Non-pigmented ciliary epithelial cell (primary cell): ENCODE results near the gene HDAC4.

Source experiments
- DNase-seq: peaks from one replicate; pipeline ENCODE4 v3.0.0-alpha.2; 2010; ENCODE audit warnings: low read depth

HDAC4 gene

DNA sequence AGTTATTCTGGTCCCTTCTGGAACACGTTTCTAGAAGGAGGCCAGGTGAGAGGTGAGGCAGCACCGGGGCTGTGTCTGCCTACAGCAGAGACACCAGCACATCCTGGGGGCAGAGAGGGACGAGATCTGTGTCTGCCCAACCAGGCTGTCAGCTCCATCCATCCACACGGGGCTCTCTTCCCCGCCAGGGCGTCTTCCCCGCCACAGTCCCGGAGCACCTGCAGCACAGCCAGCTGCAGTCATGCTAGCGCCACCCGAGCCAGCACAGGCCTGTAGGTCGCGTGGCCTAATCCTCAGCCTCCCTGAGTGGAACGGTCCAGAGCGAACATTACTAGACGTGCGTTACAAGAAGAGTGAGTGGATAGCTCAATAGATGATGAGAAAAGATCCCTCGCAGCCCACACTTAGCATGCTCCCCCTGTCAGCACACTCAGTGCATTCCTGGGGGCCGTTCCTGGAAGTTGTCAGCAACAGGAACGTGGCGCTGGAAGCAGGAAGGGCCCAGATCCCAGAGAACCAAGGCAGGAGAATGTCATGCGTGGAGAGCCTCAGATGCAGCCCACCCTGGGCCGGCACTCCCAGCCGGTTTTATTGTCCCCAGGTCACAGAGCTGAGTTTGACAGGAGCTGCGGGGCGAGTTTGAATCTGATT lies 374.0 kb downstream of the HDAC4 start:
- DNase-seq = no peak

DNA sequence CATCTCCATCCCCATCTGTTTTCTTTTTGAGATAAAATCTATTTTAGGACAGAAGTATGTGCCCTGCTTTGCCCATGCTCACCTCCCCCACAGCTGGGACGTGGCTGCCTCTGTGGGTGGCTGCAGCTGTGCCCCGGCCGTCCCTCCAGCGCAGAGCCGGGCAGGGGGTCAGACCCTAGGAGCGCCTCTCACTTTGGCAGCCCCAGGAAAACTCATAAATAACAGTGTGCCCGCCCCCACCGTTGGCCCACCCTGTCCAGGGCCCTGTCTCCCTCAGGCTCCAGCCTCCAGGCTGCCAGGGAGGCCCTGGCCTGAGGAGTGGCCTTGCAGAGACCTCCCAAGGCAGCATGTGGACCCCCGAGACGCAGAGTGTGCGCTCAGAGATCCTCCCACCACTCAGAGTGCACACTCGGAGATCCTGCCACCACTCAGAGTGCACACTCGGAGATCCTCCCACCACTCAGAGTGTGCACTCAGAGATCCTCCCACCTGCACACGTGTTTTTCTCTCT lies 374.8 kb downstream of the HDAC4 start:
- no peak for DNase-seq

DNA sequence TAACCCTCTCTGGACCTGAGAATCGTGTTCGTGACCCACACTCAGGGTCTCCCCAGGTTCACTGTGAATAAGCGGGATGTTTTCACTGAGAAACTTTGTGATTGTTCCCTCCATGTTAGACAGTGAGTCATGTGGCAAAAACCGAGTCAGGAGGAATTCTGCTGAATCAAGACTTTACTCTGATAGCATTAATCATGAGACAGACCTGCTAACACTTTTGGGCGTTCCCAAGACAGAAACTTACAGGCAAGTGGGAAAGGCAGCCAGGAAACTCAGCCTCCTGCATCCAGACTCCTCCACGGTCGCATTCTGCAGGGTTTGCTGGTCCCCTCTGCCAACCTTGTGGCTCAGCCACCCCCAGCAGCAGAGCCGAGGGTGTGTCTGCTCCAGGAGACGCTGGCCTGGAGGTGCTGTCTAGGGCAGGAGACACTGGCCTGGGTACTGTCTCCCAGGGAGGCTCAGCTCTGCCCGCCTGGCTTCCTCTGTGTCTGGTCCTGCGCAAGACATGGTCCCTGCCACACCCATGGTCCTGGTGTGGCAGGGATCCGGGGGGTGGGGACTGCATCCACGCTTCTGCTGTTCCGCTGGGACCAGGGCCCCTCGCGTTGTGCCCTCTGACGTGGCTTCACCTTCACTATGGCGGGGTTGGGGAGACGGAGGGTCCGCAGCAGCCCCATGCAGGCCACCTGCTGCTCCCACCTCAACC lies 375.6 kb downstream of the HDAC4 start:
- DNase-seq = peak; percentile 38

DNA sequence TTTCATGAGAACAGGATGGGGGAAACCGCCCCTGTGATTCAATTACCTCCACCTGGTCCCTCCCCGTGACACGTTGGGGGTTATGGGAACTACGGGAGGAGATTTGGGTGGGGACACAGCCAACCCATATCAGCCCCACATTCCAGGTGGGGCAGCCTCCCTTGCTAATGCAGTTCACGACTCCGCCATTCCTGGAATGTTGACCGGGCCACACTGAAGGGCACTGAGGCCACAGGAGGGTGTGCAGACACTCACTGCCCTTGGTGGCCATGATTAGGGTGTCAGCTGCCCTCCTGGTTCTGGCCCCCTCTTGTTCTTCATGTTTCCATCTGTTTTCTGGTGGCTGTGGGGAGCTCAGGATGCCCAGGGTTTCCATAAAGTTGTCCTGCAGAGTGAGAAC lies 376.6 kb downstream of the HDAC4 start:
- no peak for DNase-seq

DNA sequence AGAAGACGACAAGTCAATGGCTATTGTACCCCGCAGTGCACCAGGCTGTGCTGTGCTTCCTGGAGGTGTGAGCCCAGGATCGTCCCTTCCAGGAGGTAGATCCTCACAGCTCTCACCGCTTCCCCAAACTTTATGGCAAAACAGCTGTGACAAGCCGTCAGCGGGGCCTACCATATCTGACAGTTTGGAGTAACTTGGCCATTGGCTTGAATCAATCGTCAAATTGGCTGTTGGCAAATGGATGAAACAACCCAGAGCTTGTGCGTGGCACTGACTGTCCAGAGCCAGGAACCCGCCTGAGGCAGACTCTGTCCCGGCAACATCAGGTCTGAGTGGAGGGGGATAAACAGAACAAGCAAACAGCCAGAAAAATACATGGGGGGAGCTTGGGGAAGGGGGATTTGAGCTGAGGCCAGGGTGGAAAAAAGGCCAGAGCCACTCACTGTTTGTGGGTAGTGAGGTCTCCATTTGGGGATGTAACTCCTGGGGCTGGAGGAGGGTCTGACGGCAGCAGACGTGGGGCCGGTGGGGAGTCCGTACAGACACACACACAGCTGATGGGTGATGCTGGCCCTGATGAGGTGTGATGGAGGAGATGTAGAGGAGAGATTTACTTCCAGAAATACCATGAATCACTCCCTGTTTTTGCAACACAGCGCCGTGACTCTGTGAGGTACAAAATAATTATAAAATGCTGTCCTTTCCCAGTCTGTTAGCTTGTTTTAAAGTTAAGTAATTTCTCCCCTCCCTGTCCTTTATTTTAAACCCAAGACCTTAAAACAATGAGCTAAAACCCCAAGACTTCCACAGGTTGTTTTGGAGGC lies 378.2 kb downstream of the HDAC4 start:
- no peak for DNase-seq

DNA sequence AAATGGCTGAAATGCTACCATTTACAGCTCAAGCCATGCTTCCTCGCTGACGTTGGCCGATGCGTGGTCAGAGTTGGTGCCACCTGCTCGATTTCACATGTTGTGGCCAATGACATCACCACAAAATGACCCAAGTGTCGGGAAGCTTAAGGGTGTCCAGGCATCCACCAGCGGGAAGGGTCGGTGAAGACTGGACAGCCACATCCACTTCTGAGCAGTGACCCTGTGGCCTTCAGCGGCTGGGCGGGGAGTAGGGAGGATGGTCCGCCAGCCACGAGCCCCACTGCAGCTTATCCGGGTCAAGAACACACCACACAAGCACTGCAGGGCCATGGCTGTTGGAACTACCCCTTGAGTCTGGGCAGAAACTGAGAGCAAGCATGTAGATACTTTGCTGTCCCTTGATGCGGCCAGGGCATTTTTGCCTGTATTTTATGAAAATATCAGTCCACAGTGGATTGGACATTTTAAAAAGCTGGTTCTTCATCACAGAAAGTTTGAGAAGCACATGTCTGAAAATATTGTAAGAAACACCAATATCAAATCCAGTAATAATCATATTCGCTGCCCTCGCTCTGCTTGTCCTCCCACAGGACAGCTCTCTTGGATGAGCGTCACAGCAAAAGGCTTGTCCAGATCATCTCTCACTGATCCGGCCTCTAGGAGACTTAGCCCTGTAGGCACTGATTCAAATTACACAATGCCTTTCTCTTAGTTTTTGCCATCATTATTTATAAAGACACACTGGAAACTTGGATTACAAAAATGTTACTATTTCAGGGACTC lies 379.0 kb downstream of the HDAC4 start:
- no peak for DNase-seq

DNA sequence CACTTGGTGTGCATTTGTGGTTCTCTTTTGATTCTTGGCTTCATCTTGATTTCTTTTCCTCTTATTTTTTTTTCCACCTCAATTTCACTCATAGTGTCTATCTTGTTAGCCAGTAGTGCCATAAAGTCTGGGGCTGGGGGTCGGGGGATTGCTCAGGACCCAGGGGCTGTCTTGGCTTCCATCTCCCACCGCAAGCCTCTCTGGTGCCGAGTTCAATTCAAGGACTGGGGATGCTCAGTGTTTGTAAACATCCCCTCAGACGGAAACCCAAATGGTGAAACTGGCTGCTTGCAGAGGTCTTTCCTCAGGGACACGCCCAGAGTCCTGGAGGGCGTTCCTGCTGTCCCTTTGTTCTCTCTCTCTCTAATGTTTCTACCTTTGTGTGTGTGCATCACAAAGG lies 379.6 kb downstream of the HDAC4 start:
- no peak for DNase-seq

DNA sequence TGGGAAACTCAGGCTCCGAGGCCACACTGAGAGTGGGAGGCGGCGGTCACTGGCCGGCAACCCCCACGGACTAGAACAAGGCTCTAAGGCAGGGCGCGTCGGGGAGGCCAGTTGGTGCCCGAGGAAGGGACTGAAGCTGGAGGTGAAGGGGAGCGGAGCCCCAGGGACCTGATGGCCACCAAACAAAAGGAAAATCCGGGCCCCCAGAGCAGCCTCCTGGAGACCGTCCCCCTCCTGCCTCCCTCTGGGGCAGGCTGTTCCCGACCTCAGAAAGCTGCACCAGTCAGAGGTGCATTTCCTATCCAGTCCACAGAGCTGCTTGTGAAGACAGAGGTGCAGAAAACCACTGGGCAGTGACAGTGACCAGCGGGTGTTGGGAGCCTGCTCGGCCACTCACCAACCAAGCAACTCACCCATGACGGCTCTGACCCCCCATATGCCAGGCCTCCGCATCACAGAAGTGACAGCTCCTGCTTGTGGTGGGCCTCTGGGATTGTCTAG lies 380.2 kb downstream of the HDAC4 start:
- DNase-seq = no peak

DNA sequence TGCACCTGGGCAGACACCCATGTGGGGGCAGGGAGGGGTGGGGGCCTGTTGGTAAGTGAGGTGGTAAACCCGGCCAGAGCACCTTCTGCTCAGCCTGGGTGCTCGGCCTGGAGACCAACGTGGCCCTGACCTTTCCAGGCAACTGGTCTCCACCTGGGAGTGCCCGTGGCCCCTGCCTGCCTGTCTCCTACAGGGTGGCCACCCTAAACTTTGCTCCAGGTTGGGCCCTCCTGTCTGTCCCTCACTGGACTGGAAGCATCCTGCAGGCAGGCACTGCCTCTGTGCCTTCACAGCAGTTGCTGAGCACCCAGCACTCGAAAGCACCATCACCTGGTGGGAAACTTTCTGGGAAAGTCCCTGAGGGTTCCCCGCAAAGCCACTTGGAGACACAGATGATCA lies 381.6 kb downstream of the HDAC4 start:
- DNase-seq = no peak

DNA sequence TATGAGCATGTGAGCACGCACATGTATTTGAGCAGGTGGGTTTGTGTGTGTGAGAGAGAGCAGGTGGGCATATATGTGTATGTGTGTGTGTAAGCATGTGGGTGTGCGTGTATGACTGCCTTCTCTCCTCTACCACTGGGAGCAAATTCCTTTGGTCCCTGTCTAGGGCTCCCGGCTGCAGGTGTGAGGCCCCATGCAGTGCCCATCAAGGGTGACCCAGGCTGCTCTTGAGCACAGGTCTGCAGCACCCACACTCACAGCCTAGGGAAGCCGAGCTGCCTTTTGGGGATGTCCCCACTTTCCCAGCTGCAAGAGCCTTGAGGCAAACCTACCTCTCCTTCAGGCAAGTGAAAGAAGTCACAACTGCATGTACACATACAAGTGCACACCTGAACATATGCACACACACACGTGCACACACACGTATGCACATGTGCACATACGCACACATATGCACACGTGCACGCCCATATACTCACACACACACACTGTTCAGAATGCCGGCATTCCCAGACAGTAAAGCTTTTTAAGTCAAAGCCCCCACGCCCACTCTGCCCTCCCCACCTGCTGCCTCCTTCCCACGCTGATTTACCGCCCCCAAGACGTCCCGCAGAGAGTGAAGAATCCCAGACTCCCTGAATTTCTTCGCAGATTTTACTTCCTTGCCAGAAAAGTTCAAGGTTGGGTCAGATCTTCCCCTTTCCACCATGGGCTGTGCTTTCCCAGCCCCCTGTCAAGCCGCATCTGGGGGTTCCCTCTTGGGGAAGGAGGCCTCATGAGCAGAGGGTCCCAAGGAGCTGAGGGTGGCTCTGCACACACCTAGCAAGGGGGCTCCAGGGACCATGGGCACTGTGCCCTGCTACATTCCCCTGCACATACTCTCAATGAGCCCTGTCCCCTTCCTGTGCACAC lies 382.3 kb downstream of the HDAC4 start:
- DNase-seq = no peak

DNA sequence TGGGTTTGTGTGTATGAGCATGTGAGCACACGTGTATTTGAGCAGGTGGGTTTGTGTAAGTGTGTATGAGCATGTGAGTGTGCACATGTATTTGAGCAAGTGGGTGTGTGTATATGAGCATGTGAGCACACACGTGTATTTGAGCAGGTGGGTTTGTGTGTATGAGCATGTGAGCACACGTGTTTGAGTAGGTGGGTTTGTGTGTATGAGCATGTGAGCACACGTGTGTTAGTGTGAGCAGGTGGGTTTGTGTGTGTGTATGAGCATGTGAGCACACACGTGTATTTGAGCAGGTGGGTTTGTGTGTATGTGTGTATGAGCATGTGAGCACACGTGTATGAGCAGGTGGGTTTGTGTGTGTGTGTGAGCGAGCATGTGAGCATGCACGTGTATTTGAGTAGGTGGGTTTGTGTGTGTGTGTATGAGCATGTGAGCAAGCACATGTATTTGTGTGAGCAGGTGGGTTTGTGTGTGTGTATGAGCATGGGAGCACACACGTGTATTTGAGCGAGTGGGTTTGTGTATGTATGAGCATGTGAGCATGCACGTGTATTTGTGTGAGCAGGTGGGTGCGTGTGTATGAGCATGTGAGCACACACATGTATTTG lies 383.2 kb downstream of the HDAC4 start:
- DNase-seq = no peak

DNA sequence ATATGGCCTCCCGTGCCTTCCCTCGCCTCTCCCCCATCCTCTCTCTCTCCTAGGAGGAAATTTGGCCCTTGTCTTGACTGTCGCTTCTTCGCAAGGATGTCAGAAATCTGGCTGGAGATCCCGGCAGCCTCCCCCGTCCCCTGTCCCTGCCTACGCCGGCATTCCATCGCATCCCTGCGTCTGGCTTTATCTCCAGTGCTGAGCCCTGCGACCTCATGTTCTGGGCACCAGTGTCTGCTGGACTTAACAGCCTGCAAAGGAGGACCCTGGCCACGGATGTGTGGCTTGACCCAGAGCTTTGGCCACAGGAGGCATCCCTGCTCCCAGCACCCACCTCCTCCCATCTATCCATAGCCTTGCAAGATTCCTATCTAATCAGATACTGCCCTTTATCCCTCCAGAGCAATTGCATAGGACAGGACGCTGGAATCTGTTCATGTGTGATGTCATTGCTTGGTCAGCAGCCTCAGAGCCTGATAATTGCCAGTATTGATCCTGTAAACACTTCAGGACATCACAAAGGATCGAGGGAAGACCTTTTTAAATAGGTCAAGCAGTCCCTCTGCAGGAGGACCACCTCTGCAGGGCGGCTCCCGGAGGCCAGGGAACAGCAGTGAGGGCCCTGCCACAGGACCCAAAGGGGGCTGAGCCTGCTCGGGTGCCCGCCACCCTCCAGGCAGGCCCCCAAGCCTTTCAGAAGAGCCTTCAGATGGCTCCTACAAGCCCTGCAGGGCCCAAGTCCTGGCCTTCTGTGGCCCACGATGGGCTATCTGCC lies 384.7 kb downstream of the HDAC4 start:
- no peak for DNase-seq

DNA sequence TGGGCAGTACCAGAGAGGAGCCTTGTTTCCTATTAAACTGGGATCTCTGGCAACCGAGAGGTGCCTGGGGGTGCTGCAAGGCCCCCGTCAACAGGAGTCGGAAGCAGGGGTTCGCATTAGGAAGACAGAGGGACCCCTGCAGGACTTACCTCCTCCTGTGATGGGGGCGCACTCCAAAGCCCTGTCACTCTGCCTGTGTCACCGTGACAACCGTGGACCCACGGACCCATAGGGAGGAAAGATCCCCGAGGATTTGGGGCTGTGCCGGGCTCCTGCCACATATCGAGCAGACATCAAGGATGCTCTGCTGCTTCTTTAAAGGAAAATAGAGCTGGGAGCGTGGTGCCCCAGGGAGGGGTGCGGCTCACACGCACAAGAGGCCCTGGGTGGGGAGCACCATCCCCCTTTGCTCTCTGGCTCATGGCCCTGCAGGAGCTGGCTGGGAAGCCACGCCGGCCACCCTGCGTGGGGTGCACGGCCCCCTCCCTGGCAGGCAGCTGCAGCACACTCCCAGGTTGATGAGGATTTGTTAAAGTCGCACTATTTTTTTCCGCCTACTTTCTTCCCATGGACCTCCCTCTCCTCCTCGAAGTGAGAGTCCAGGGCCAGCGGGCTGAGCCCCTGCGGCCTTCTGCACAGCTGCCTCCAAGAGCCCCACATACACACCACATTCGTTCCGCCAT lies 385.5 kb downstream of the HDAC4 start:
- no peak for DNase-seq

DNA sequence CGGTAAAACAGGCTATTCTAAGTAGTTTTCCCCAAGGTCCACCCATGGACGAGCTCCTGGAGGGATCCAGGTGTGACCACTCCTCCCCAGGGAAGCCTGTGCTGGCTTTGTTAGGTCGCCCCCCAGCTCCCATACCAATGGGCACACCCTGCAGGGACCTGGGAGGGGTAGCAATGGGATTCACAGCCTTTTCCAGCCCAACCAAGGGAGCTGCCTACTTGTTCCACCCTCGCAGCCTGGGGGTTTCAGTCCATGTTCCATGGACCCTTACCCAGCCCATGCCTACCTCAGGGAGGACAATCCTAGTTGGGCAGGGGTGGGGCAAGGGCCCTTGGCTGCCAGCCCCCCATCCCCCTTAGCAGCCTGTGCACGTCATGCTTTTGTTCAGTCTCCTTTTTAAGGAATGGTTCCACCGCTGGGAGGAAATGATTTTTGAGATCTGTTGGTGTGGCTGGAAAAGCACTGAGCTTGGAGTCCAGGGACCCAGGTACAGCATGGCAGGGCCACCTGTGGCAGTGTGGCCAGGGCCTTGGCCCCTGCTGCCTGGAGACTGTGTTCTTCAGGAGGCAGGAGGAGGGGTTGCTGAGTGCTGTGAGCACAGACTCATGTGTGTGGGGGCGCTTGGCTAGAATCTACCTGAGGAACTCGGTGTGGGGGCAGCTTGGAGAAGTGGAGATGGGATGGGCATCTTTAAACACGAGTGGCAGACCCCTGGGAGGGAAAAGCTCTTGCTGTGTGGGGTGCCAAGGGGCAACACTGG lies 386.2 kb downstream of the HDAC4 start:
- no peak for DNase-seq

DNA sequence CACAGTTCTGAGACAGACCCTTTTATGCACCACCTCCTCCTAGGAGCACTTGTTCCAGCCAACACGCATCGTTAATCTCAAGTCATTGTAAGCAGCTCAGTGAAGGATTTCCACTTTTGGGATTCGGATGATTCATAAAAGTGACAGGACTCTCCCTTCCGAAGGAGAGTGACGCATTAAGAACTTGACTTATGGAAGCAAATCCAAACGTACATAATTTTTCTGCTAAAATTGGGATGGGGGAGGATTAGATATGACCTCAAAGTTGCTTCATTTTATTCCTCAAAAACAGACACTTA lies 387.2 kb downstream of the HDAC4 start:
- DNase-seq = no peak

DNA sequence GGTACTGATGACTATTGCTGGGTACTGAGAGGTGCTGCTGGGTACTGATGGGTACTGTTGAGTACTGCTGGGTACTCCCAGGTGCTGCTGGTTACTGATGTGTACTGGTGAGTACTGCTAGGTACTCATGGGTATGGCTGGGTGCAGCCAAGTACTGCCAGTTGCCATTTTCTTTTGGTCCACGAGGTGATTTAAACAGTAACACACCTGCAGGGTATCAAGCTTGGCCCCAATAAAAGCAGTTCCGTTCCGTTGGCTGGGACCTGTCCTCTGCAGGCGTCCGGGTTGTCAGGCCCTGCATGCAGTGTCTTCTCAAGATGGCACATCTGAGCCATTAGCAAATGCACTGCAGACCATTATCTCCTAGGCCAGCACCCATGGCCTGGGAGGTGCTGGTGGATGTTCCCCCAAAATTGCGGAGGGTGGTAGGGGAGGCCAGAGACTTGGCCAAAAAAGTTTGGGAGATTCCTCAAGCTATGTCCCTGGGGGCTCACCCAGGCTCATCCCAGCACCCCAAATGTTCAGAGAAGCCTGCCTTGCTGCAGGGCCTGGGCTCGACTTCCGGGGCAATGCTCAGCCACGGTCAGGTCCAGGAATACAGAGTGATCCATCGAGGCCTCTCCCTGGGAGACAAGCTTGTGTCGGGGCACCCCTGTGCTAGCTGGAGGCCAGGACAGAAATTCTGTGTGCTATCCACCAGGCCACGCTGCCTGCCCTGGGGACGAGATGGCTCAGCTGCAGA lies 387.7 kb downstream of the HDAC4 start:
- DNase-seq = no peak

DNA sequence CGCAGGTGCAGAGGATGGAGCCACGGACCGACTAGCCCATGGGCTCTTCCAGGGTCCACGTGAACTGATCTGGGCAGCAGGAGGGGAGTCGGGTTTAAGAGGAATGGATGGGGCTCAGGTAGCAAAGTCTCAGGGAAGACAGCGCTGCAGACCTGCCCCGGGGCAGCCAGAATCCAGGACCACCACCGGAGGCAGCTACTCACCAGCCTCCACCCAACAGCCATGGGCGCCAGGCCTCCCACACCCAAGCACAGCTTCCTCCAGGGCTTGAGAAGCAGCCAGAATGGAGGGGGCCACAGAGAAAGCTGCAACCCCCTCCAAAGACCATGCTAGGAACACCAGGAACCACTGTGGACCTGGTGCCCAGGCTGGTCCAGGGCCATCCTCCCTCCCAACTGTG lies 388.6 kb downstream of the HDAC4 start:
- no peak for DNase-seq

DNA sequence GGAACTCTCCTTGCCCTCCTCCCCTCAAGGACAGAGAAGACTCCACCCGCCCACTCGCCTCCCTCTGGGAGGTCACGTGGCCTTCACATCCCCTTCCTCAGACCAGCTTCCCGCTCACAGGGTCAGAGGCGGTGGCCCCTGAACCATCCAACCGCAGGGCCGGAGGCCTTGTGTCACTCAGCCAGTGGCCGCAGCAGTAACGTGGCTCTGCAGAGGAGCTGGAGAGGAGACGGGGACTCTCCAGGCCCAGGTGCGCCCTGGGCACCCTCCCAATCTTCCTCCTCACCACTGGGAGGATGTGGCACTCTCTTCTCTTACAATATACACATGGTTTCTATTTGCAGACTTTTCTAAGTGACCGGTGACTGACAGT lies 391.2 kb downstream of the HDAC4 start:
- no peak for DNase-seq
